Caco-2 (cell line): ENCODE results near the gene AARS2. TPM values are rescaled to one million over a fixed set of nuclear protein-coding genes. Genes with fewer than 3 reads are reported as not detected.

ENCODE experiments used
- BruUV-seq: library from RNA; stranded (reverse); fragments of 400-500 nt; replicated peaks from 2 replicates; lab custom pipeline; 2021; lab: Mats Ljungman, UMichigan
- CTCF ChIA-PET: fragments of 300-600 bp; sonication (Branson Sonifier 250); formaldehyde crosslinking; loops from one replicate; lab custom pipeline; 2022; ENCODE audit warnings: antibody characterized with exemption; lab: Charles Lee
- POLR2A ChIA-PET: fragments of 300-600 bp; sonication (Branson Sonifier 250); formaldehyde crosslinking; loops from one replicate; lab custom pipeline; 2022; ENCODE audit warnings: antibody characterized with exemption; lab: Charles Lee
- DNase-seq, 2 experiments: peaks; one replicate each; pipeline versions ENCODE4 v3.0.0 to v3.0.0-alpha.2; 2020 to 2022
- H3K27me3 ChIP-seq: replicated peaks from 2 replicates; pipeline ENCODE4 v1.6.0; 2011; ENCODE audit warnings: low read length; ENCODE audit not compliant: control insufficient read depth, insufficient read depth
- H3K36me3 ChIP-seq: 2 replicates; pipeline ENCODE4 v1.5.1; 2011; ENCODE audit warnings: low read length; ENCODE audit not compliant: control insufficient read depth, insufficient read depth
- H3K4me1 ChIP-seq: fragments of 250-450 bp; sonication (Bioruptor Pico); 2 replicates; pipeline ENCODE4 v1.5.1; 2020; ENCODE audit warnings: mild to moderate bottlenecking
- H3K4me3 ChIP-seq: 2 replicates; pipeline ENCODE4 v1.5.1; 2011; ENCODE audit warnings: low read depth, mild to moderate bottlenecking, control low read depth, low read length
- H3K9me3 ChIP-seq: fragments of 250-450 bp; sonication (Bioruptor Pico); 2 replicates; pipeline ENCODE4 v1.5.1; 2020; ENCODE audit warnings: mild to moderate bottlenecking, moderate library complexity
- H3K27ac Mint-ChIP-seq: one replicate; pipeline ENCODE4 v1.8.0; 2022; ENCODE audit warnings: mixed read lengths; ENCODE audit not compliant: unreplicated experiment
- H3K27me3 Mint-ChIP-seq: one replicate; pipeline ENCODE4 v1.8.0; 2022; ENCODE audit warnings: mixed read lengths; ENCODE audit not compliant: insufficient read depth, unreplicated experiment
- H3K36me3 Mint-ChIP-seq: one replicate; pipeline ENCODE4 v1.8.0; 2022; ENCODE audit warnings: mild to moderate bottlenecking, mixed read lengths; ENCODE audit not compliant: insufficient read depth, unreplicated experiment
- H3K4me1 Mint-ChIP-seq: one replicate; pipeline ENCODE4 v1.8.0; 2022; ENCODE audit warnings: low read depth, mixed read lengths; ENCODE audit not compliant: unreplicated experiment
- H3K4me3 Mint-ChIP-seq: one replicate; pipeline ENCODE4 v1.8.0; 2022; ENCODE audit warnings: mild to moderate bottlenecking, moderate library complexity, mixed read lengths; ENCODE audit not compliant: unreplicated experiment
- H3K9me3 Mint-ChIP-seq: one replicate; pipeline ENCODE4 v1.8.0; 2022; ENCODE audit warnings: mixed read lengths; ENCODE audit not compliant: unreplicated experiment
- CTCF ChIP-seq, 2 experiments: fragments of 200-600 bp in 1 of 2; IDR thresholded peaks; 1 replicate in 1 of 2; 2 replicates in 1 of 2; pipeline versions ENCODE4 v1.5.1 to v1.8.0; 2011 to 2022; ENCODE audit warnings: antibody characterized with exemption in 1 of 2, control low read depth in 1 of 2, inconsistent platforms in 1 of 2, low read depth in 1 of 2, low read length in 1 of 2, mild to moderate bottlenecking in 1 of 2, moderate library complexity in 1 of 2; ENCODE audit not compliant: insufficient read depth in 1 of 2, severe bottlenecking in 1 of 2, unreplicated experiment in 1 of 2
- intact Hi-C: fragments of 100-400 bp; cut with micrococcal nuclease; formaldehyde crosslinking; loops from one replicate; pipeline ENCODE4 v1.10.0; 2022; ENCODE audit not compliant: unreplicated experiment
- total RNA-seq: library from RNA; stranded (reverse); gene quantifications from 2 replicates; pipeline ENCODE4 v1.2.3, GENCODE V29; 2022

Gene AARS2
- total RNA-seq, 1 experiment from 2014 or later: 20.5 TPM

- intact Hi-C loops: no loop called here
- H3K27me3 Mint-ChIP-seq: peaks cover 22% of the 10 kb centered on the region
- no peaks in the 10 kb centered on the region for H3K9me3 ChIP-seq
- H3K9me3 Mint-ChIP-seq: no peaks in the 10 kb centered on the region
- CTCF ChIA-PET: interaction anchor here (1.1 to 1.5 kb wide), 2 partner anchors 10 to 27 kb away, joined by 3 to 8 read pairs; no protein-coding TSS in a partner anchor
- no TSS peak for BruUV-seq
- peaks cover 4% of the 10 kb centered on the region for H3K27me3 ChIP-seq
- no peak overlapping the region for H3K27ac Mint-ChIP-seq
- no peak for DNase-seq
- no peak for TF ChIP-seq CTCF (IDR thresholded peaks at IDR 0.05; ENCODE audit: insufficient read depth in 1 of 2, low read depth in 1 of 2, low read length in 1 of 2, severe bottlenecking in 1 of 2, unreplicated experiment in 1 of 2)
- H3K36me3 Mint-ChIP-seq: peaks cover 22% of the 10 kb centered on the region
- H3K4me3 ChIP-seq: no peak overlapping the region
- H3K36me3 ChIP-seq: no peaks in the 10 kb centered on the region
- peaks cover 9% of the 10 kb centered on the region; the same call in 1 of the 2 replicates for H3K4me1 ChIP-seq
- H3K4me3 Mint-ChIP-seq: no peak overlapping the region
- POLR2A ChIA-PET: interaction anchor here (1.0 kb wide), 1 partner anchor 17 kb away, joined by 3 read pairs; the partner anchor contains the start of gene AARS2
- H3K4me1 Mint-ChIP-seq: peaks cover 7% of the 10 kb centered on the region
Measured at GRCh38 chr6:44294832-44295791, 18.0 kb downstream of the AARS2 start.

- intact Hi-C loops: no loop called here
- Histone ChIP-seq H3K27me3 (peaks cover 4% of the 10 kb centered on the region), H3K36me3 (no peaks in the 10 kb centered on the region), H3K4me1 (peaks cover 2% of the 10 kb centered on the region; the same call in 1 of the 2 replicates), H3K9me3 (no peaks in the 10 kb centered on the region), H3K4me3 (no peak overlapping the region)
- peaks cover 14% of the 10 kb centered on the region for H3K36me3 Mint-ChIP-seq
- no peaks in the 10 kb centered on the region for H3K9me3 Mint-ChIP-seq
- CTCF ChIA-PET: no interaction called here
- no TSS peak for BruUV-seq
- TF ChIP-seq CTCF (IDR thresholded peaks at IDR 0.05; ENCODE audit: insufficient read depth in 1 of 2, low read depth in 1 of 2, low read length in 1 of 2, severe bottlenecking in 1 of 2, unreplicated experiment in 1 of 2): no peak
- H3K27ac Mint-ChIP-seq: no peak overlapping the region
- H3K4me3 Mint-ChIP-seq: no peak overlapping the region
- H3K27me3 Mint-ChIP-seq: peaks cover 30% of the 10 kb centered on the region
- no peak for DNase-seq
- POLR2A ChIA-PET: no interaction called here
- no peaks in the 10 kb centered on the region for H3K4me1 Mint-ChIP-seq
Measured at GRCh38 chr6:44292661-44293365, 20.3 kb downstream of the AARS2 start.

GRCh38 chr6:44291841-44292240, 21.3 kb downstream of the AARS2 start:
- CTCF ChIA-PET: no interaction called here

More at GRCh38 chr6:44291841-44292240, 21.3 kb downstream of the AARS2 start:
- TF ChIP-seq CTCF (IDR thresholded peaks at IDR 0.05; ENCODE audit: insufficient read depth in 1 of 2, low read depth in 1 of 2, low read length in 1 of 2, severe bottlenecking in 1 of 2, unreplicated experiment in 1 of 2): no peak
- Histone ChIP-seq H3K4me3 (no peak overlapping the region), H3K9me3 (no peaks in the 10 kb centered on the region), H3K36me3 (no peaks in the 10 kb centered on the region), H3K4me1 (no peaks in the 10 kb centered on the region), H3K27me3 (peaks cover 2% of the 10 kb centered on the region)
- Mint-ChIP-seq H3K27ac (no peak overlapping the region), H3K36me3 (peaks cover 6% of the 10 kb centered on the region), H3K4me3 (no peak overlapping the region), H3K27me3 (peaks cover 37% of the 10 kb centered on the region), H3K4me1 (no peaks in the 10 kb centered on the region), H3K9me3 (no peaks in the 10 kb centered on the region)
- BruUV-seq: no TSS peak
- no peak for DNase-seq
- intact Hi-C loops: no loop called here
- POLR2A ChIA-PET: no interaction called here
